ENCODE data around the gene SGMS1. TPM values are rescaled to one million over a fixed set of nuclear protein-coding genes. Genes with fewer than 3 reads are reported as not detected.

Gene SGMS1
- total RNA-seq, 4 donors from 2014 or later: 153 to 235 (median 186) TPM

GRCh38 chr10:50563906-50564305, 59.9 kb downstream of the SGMS1 start:
- DNase-seq (ENCODE audit: low spot score in 2 of 2): no peak
- TF ChIP-seq CTCF (IDR thresholded peaks at IDR 0.05) (no peak), POLR2A (IDR thresholded peaks at IDR 0.05) (no peak)
- WGBS, 2 donors: 89 to 91% methylated on average over 5 of the region's 5 CpGs
- H3K4me3 ChIP-seq (ENCODE audit: low read depth, poor library complexity, severe bottlenecking): no peak overlapping the region
- intact Hi-C loops (cut with DNase I; ENCODE audit: low total_unique reads): no loop called here

- DNase-seq (ENCODE audit: low spot score in 2 of 2): no peak
- WGBS, 2 donors: 50 to 62% methylated on average over 2 of the region's 2 CpGs
- H3K4me3 ChIP-seq (ENCODE audit: low read depth, poor library complexity, severe bottlenecking): no peak overlapping the region
- TF ChIP-seq CTCF (IDR thresholded peaks at IDR 0.05) (no peak), POLR2A (IDR thresholded peaks at IDR 0.05) (no peak)
- intact Hi-C loops (cut with DNase I; ENCODE audit: low total_unique reads): no loop called here
Observed at GRCh38 chr10:50561816-50562215, 61.9 kb downstream of the SGMS1 start.

GRCh38 chr10:50561266-50561665, 62.5 kb downstream of the SGMS1 start:
- intact Hi-C loops (cut with DNase I; ENCODE audit: low total_unique reads): no loop called here
- 31 to 36% methylated on average over 5 of the region's 5 CpGs for WGBS, 2 donors
- DNase-seq (ENCODE audit: low spot score in 2 of 2): no peak
- no peak for TF ChIP-seq CTCF (IDR thresholded peaks at IDR 0.05)
- no peak for TF ChIP-seq POLR2A (IDR thresholded peaks at IDR 0.05)
- no peak overlapping the region for H3K4me3 ChIP-seq (ENCODE audit: low read depth, poor library complexity, severe bottlenecking)

GRCh38 chr10:50560370-50560769, 63.4 kb downstream of the SGMS1 start:
- WGBS, 2 donors: 78 to 85% methylated on average over 1 of the region's 1 CpG
- DNase-seq (ENCODE audit: low spot score in 2 of 2): no peak
- intact Hi-C loops (cut with DNase I; ENCODE audit: low total_unique reads): no loop called here
- H3K4me3 ChIP-seq (ENCODE audit: low read depth, poor library complexity, severe bottlenecking): no peak overlapping the region
- no peak for TF ChIP-seq POLR2A (IDR thresholded peaks at IDR 0.05)
- no peak for TF ChIP-seq CTCF (IDR thresholded peaks at IDR 0.05)

GRCh38 chr10:50558371-50558770, 65.4 kb downstream of the SGMS1 start:
- 35 to 38% methylated on average over 5 of the region's 5 CpGs for WGBS, 2 donors
- no peak for DNase-seq (ENCODE audit: low spot score in 2 of 2)
- H3K4me3 ChIP-seq (ENCODE audit: low read depth, poor library complexity, severe bottlenecking): no peak overlapping the region
- intact Hi-C loops (cut with DNase I; ENCODE audit: low total_unique reads): loop anchor here (10.0 kb wide), 1 partner anchor 56 kb away; no protein-coding TSS in a partner anchor
- TF ChIP-seq POLR2A (IDR thresholded peaks at IDR 0.05): no peak
- no peak for TF ChIP-seq CTCF (IDR thresholded peaks at IDR 0.05)

GRCh38 chr10:50557130-50557682, 66.5 kb downstream of the SGMS1 start:
- 88 to 90% methylated on average over 1 of the region's 1 CpG for WGBS, 2 donors

More at GRCh38 chr10:50557130-50557682, 66.5 kb downstream of the SGMS1 start:
- no peak for TF ChIP-seq CTCF (IDR thresholded peaks at IDR 0.05)
- TF ChIP-seq POLR2A (IDR thresholded peaks at IDR 0.05): no peak
- intact Hi-C loops (cut with DNase I; ENCODE audit: low total_unique reads): loop anchor here (10.0 kb wide), 1 partner anchor 58 kb away; no protein-coding TSS in a partner anchor
- no peak for DNase-seq (ENCODE audit: low spot score in 2 of 2)
- no peak overlapping the region for H3K4me3 ChIP-seq (ENCODE audit: low read depth, poor library complexity, severe bottlenecking)
